ENCODE measurements around the gene COG8.

COG8 gene, protein sequence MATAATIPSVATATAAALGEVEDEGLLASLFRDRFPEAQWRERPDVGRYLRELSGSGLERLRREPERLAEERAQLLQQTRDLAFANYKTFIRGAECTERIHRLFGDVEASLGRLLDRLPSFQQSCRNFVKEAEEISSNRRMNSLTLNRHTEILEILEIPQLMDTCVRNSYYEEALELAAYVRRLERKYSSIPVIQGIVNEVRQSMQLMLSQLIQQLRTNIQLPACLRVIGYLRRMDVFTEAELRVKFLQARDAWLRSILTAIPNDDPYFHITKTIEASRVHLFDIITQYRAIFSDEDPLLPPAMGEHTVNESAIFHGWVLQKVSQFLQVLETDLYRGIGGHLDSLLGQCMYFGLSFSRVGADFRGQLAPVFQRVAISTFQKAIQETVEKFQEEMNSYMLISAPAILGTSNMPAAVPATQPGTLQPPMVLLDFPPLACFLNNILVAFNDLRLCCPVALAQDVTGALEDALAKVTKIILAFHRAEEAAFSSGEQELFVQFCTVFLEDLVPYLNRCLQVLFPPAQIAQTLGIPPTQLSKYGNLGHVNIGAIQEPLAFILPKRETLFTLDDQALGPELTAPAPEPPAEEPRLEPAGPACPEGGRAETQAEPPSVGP

DNA sequence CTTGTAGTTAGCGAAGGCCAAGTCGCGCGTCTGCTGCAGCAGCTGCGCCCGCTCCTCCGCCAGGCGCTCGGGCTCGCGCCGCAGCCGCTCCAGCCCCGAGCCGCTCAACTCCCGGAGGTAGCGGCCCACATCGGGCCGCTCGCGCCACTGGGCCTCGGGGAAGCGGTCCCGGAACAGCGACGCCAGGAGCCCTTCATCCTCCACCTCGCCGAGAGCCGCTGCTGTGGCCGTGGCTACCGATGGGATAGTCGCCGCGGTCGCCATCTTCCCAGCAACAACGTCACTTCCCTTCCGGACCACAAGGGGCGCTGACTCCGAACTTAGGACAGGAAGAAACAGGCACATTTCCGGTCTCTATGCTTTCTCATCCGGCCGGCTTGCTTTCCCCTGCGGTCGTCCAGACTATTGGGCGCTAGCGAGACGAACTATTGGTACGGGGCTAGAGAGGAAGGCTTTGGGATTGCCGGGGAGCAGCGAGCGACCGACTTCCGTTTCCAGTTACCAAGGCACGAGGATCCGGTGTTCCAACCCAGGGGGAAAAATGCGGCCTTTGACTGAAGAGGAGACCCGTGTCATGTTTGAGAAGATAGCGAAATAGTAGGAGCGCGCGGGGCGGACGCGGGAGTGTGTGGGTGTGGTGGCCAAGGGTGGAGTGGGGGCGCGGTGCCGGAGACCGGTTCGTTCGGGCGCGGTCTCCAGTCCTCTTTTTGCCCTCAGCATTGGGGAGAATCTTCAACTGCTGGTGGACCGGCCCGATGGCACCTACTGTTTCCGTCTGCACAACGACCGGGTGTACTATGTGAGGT, at the start of gene COG8, which contains the start of gene NIP7:
Gene COG8, minus strand, starts transcription at position 276 of the 806 bp plus-strand sequence. Its CDS starts 12 bp downstream, at position 264.
Gene NIP7, plus strand, starts transcription at position 484 of the 806 bp plus-strand sequence. Its CDS starts 58 bp downstream, at position 542.
- Histone ChIP-seq H3K9ac (ENCODE audit: low read length) (peak within 1 kb of the TSS; percentile 94), H3K9me3 (ENCODE audit: control insufficient read depth, low read depth, low read length) (no peaks in the 10 kb centered on the region), H3K4me3 (ENCODE audit: low read length) (peak within 1 kb of the TSS; percentile 99), H3K4me1 (ENCODE audit: control insufficient read depth, low read depth, low read length) (peaks cover 3% of the 10 kb centered on the region), H3K36me3 (ENCODE audit: control insufficient read depth, low read depth, low read length) (peaks cover 52% of the 10 kb centered on the region), H3K27me3 (ENCODE audit: control insufficient read depth, insufficient read depth, low read length) (no peaks in the 10 kb centered on the region), H3K27ac (ENCODE audit: low read length) (peak within 1 kb of the TSS; percentile 66)

DNA sequence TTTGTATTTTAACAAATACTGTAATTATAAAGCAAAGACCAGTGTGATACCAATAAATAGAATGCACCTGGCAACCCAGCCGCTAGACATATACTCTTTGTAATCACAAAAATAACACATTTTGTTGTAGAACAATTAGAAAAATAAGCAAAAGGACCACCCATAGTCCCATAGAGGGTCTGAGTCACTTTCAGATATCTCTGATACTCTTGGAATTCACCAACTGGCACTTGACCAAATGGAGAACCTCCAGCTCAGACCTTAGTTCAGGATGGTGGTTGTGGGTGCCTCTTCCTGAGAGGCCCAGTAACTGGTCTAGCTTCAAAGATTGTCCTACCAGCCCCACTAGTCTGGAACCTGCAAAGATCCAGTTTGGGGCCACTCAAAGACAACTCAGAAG, 47.2 kb upstream of the COG8 start:
- H3K9me3 ChIP-seq (ENCODE audit: control insufficient read depth, low read depth, low read length), result no peaks in the 10 kb centered on the region
- peak overlapping the region; percentile 94 for H3K4me3 ChIP-seq (ENCODE audit: low read length)
- no peaks in the 10 kb centered on the region for H3K4me1 ChIP-seq (ENCODE audit: control insufficient read depth, low read depth, low read length)
- peaks cover 27% of the 10 kb centered on the region for H3K36me3 ChIP-seq (ENCODE audit: control insufficient read depth, low read depth, low read length)
- H3K9ac ChIP-seq (ENCODE audit: low read length), result no peak overlapping the region
- H3K27me3 ChIP-seq (ENCODE audit: control insufficient read depth, insufficient read depth, low read length), result no peaks in the 10 kb centered on the region
- no peak overlapping the region for H3K27ac ChIP-seq (ENCODE audit: low read length)

DNA sequence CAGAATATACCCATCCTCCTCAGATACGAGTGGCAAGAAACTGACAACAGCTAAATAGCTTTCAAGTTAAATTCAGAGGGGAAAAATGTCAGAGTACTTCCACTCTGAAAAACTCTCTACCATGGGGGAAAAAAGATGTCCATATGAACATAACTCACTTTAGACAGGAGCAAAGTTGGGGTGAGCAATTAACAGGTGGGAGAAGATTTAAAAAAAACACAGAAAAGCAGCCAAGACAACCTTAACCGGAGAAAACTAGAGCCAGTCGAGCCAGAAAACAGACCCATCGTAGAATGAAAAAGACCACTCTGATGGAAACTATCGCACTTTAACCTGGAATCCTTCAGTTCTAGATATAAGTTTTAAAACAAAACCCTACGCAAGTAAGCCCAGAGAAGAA, 45.6 kb upstream of the COG8 start:
- no peaks in the 10 kb centered on the region for H3K27me3 ChIP-seq (ENCODE audit: control insufficient read depth, insufficient read depth, low read length)
- no peaks in the 10 kb centered on the region for H3K9me3 ChIP-seq (ENCODE audit: control insufficient read depth, low read depth, low read length)
- H3K27ac ChIP-seq (ENCODE audit: low read length), result no peak overlapping the region
- H3K4me1 ChIP-seq (ENCODE audit: control insufficient read depth, low read depth, low read length), result no peaks in the 10 kb centered on the region
- H3K4me3 ChIP-seq (ENCODE audit: low read length), result peak overlapping the region; percentile 94
- H3K36me3 ChIP-seq (ENCODE audit: control insufficient read depth, low read depth, low read length), result peaks cover 36% of the 10 kb centered on the region
- peak overlapping the region; percentile 70 for H3K9ac ChIP-seq (ENCODE audit: low read length)

DNA sequence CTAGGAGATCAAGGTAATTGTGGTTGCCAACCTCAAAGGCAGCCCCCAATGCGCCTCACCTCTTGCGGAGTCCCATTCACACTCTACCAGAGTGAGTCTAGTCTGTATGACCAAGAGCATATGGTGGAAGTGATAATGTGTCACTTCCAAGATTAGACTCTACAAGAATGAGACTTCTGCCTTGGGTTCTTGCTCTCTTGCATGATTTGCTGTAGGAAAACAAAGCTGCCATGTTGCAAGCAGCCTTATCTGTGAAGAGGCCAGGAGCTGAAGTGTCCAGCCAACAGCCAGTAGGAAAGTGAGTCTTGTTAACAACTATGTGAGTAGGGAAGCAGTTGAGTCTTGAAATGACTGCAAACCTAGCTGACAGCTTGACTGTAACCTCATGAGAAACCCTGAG, 43.1 kb upstream of the COG8 start:
- Histone ChIP-seq H3K27ac (ENCODE audit: low read length) (no peak overlapping the region), H3K27me3 (ENCODE audit: control insufficient read depth, insufficient read depth, low read length) (no peaks in the 10 kb centered on the region), H3K36me3 (ENCODE audit: control insufficient read depth, low read depth, low read length) (peaks cover 55% of the 10 kb centered on the region), H3K4me3 (ENCODE audit: low read length) (no peak overlapping the region), H3K9me3 (ENCODE audit: control insufficient read depth, low read depth, low read length) (no peaks in the 10 kb centered on the region), H3K4me1 (ENCODE audit: control insufficient read depth, low read depth, low read length) (no peaks in the 10 kb centered on the region), H3K9ac (ENCODE audit: low read length) (no peak overlapping the region)

DNA sequence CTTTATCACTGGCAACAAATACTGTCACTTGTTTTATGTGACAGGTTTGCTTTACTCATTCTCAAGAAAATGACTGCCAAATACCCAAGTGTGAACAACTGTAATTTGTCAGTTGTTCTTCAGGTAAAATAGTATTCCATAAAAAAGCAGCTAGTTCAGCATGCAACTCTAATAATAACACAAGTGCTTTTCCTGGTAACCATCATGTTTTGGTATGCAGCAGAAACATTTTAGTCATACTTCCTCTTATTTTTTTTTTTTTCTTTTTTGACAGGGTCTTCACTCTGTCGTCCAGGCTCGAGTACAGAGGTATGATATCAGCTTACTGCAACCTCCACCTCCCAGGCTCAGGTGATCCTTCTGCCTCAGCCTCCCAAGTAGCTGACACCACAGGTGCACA, 41.9 kb upstream of the COG8 start:
- no peaks in the 10 kb centered on the region for H3K9me3 ChIP-seq (ENCODE audit: control insufficient read depth, low read depth, low read length)
- no peak overlapping the region for H3K4me3 ChIP-seq (ENCODE audit: low read length)
- no peaks in the 10 kb centered on the region for H3K4me1 ChIP-seq (ENCODE audit: control insufficient read depth, low read depth, low read length)
- no peak overlapping the region for H3K27ac ChIP-seq (ENCODE audit: low read length)
- H3K36me3 ChIP-seq (ENCODE audit: control insufficient read depth, low read depth, low read length), result peaks cover 56% of the 10 kb centered on the region
- no peak overlapping the region for H3K9ac ChIP-seq (ENCODE audit: low read length)
- no peaks in the 10 kb centered on the region for H3K27me3 ChIP-seq (ENCODE audit: control insufficient read depth, insufficient read depth, low read length)

DNA sequence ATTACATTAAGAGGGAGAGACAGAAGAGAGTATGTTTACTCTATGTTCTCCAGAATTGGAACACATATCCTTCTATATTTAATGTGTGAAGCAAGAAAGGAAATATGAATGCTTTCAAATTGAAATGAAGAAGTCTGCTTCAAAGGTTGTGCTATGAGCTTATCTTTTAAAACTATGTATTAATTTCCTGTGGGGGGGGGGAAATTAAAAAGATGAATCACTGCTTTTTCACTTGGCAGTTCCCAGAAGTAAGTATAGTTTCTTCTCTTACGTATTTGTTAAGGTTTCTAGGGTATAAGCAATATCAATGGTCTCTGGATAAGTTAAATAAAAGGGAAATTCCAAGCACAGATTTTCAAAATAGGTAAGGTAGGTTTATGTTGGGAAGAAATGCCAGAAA, 39.4 kb upstream of the COG8 start:
- H3K27me3 ChIP-seq (ENCODE audit: control insufficient read depth, insufficient read depth, low read length), result no peaks in the 10 kb centered on the region
- peaks cover 58% of the 10 kb centered on the region for H3K36me3 ChIP-seq (ENCODE audit: control insufficient read depth, low read depth, low read length)
- H3K9me3 ChIP-seq (ENCODE audit: control insufficient read depth, low read depth, low read length), result no peaks in the 10 kb centered on the region
- no peak overlapping the region for H3K27ac ChIP-seq (ENCODE audit: low read length)
- H3K4me1 ChIP-seq (ENCODE audit: control insufficient read depth, low read depth, low read length), result no peaks in the 10 kb centered on the region
- H3K4me3 ChIP-seq (ENCODE audit: low read length), result no peak overlapping the region
- H3K9ac ChIP-seq (ENCODE audit: low read length), result no peak overlapping the region

DNA sequence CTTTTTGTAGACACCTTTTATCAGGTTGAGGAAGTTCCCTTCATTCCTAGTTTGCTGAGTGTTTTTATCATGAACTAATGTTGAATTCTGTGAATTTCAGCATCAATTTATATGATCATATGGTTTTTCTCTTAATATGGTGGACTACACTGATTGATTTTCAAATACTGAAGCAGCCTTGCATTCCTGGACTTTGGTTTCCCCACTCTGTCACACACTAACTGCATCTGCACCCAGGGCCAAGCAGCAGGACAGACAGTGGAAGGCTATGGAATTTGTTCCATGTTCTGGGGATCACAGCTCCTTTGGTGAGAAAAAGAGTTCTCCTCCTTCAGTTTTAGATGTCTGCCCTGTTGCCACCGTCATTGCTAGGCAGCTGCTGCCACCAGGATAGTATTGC, 38.7 kb upstream of the COG8 start:
- Histone ChIP-seq H3K4me1 (ENCODE audit: control insufficient read depth, low read depth, low read length) (no peaks in the 10 kb centered on the region), H3K9me3 (ENCODE audit: control insufficient read depth, low read depth, low read length) (no peaks in the 10 kb centered on the region), H3K27me3 (ENCODE audit: control insufficient read depth, insufficient read depth, low read length) (no peaks in the 10 kb centered on the region), H3K9ac (ENCODE audit: low read length) (no peak overlapping the region), H3K27ac (ENCODE audit: low read length) (no peak overlapping the region), H3K4me3 (ENCODE audit: low read length) (no peak overlapping the region), H3K36me3 (ENCODE audit: control insufficient read depth, low read depth, low read length) (peaks cover 51% of the 10 kb centered on the region)

DNA sequence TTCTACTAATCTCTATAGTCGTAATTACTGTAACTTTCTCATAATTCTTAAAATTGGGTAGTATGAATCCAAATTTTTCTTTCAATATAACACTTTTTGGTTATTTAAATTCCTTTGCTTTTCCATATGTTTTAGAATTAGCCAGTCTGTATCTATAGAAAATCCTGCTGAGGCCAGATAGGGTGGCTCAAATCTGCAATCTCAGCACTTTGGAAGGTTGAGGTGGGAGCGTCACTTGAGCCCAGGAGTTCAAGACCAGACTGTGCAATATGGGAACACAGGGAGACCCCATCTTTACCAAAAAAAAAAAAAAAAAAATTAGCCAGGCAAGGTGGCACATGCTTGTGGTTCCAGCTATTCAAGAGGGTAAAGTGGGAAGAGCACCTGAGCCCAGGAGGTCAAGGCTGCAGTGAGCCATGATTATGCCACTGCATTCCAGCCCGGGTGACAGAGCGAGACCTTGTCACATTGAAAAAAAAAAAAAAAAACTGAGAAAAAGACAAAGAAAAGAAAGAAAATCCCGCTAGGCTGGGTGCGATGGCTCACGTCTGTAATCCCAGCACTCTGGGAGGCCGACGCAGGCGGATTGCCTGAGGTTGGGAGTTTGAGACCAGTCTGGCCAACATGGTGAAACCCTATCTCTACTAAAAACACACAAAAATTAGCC, 37.2 kb upstream of the COG8 start:
- no peak overlapping the region for H3K9ac ChIP-seq (ENCODE audit: low read length)
- no peaks in the 10 kb centered on the region for H3K9me3 ChIP-seq (ENCODE audit: control insufficient read depth, low read depth, low read length)
- H3K4me3 ChIP-seq (ENCODE audit: low read length), result no peak overlapping the region
- no peak overlapping the region for H3K27ac ChIP-seq (ENCODE audit: low read length)
- no peaks in the 10 kb centered on the region for H3K4me1 ChIP-seq (ENCODE audit: control insufficient read depth, low read depth, low read length)
- H3K36me3 ChIP-seq (ENCODE audit: control insufficient read depth, low read depth, low read length), result peaks cover 48% of the 10 kb centered on the region
- H3K27me3 ChIP-seq (ENCODE audit: control insufficient read depth, insufficient read depth, low read length), result no peaks in the 10 kb centered on the region

DNA sequence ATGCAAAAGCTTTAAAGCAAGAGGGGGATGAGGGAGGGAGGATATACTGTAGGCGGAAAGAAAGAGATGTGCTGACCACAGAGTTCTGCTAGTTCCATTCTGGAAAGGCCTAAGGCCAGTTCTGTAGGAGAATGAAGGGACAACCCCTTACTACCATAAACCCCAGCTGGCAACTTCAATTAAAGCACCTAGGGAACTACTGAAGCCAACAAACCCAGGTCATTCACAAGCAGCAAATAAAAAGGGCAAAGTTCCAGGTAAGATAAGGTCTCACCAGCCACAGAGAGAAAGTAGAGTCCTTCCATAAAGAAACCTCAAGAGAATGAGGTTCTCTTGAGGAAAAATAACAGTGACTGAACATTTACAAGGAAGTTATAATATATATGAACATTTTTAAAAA, 33.7 kb upstream of the COG8 start:
- no peak overlapping the region for H3K4me3 ChIP-seq (ENCODE audit: low read length)
- H3K36me3 ChIP-seq (ENCODE audit: control insufficient read depth, low read depth, low read length), result peaks cover 47% of the 10 kb centered on the region
- H3K9ac ChIP-seq (ENCODE audit: low read length), result no peak overlapping the region
- H3K9me3 ChIP-seq (ENCODE audit: control insufficient read depth, low read depth, low read length), result no peaks in the 10 kb centered on the region
- H3K27ac ChIP-seq (ENCODE audit: low read length), result no peak overlapping the region
- no peaks in the 10 kb centered on the region for H3K4me1 ChIP-seq (ENCODE audit: control insufficient read depth, low read depth, low read length)
- H3K27me3 ChIP-seq (ENCODE audit: control insufficient read depth, insufficient read depth, low read length), result no peaks in the 10 kb centered on the region

DNA sequence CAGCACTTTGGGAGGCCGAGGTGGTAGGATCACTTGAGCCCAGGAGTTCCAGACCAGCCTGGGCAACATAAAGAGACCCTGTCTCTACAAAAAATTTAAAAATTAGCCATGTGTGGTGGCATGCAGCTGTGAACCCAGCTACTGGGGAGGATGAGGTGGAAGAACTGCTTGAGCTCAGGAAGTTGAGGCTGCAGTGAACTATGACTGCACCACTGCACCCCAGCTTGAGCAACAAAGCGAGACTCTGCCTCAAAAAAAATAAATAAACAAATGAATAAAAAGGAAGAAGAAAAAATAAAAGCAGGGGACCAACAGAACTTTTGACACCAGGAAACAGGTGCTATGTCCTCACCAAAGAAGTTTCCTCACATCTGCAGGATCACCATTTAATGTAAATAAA, 32.2 kb upstream of the COG8 start:
- no peak overlapping the region for H3K9ac ChIP-seq (ENCODE audit: low read length)
- no peaks in the 10 kb centered on the region for H3K27me3 ChIP-seq (ENCODE audit: control insufficient read depth, insufficient read depth, low read length)
- no peak overlapping the region for H3K4me3 ChIP-seq (ENCODE audit: low read length)
- no peaks in the 10 kb centered on the region for H3K4me1 ChIP-seq (ENCODE audit: control insufficient read depth, low read depth, low read length)
- peaks cover 58% of the 10 kb centered on the region for H3K36me3 ChIP-seq (ENCODE audit: control insufficient read depth, low read depth, low read length)
- H3K27ac ChIP-seq (ENCODE audit: low read length), result no peak overlapping the region
- no peaks in the 10 kb centered on the region for H3K9me3 ChIP-seq (ENCODE audit: control insufficient read depth, low read depth, low read length)

DNA sequence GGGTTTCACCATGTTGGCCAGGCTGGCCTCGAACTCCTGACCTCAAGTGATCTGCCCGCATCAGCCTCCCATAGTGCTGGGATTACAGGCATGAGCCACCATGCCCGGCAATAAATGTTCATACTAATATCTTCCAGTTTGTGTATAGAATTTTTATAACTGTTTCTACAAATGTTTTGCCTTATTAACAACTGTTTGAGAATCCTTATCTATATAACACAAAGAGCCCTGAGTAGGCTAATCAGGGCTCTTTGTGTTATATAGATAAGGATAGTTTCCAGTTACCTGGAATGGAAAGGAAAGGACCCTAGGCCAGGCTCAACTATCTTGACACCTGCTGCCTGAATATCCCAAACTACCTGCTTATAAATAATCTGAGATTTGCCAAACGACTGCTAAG, 29.5 kb upstream of the COG8 start:
- H3K9me3 ChIP-seq (ENCODE audit: control insufficient read depth, low read depth, low read length), result no peaks in the 10 kb centered on the region
- no peaks in the 10 kb centered on the region for H3K4me1 ChIP-seq (ENCODE audit: control insufficient read depth, low read depth, low read length)
- H3K27ac ChIP-seq (ENCODE audit: low read length), result no peak overlapping the region
- H3K9ac ChIP-seq (ENCODE audit: low read length), result no peak overlapping the region
- no peak overlapping the region for H3K4me3 ChIP-seq (ENCODE audit: low read length)
- H3K36me3 ChIP-seq (ENCODE audit: control insufficient read depth, low read depth, low read length), result peaks cover 66% of the 10 kb centered on the region
- no peaks in the 10 kb centered on the region for H3K27me3 ChIP-seq (ENCODE audit: control insufficient read depth, insufficient read depth, low read length)
